Erythroblast (primary cell): ENCODE data around the gene HSPB1.

Experiments used
- GATA1 ChIP-seq: IDR thresholded peaks from 2 replicates; pipeline ENCODE4 v1.6.1; 2011; ENCODE audit warnings: low read depth, mild to moderate bottlenecking, control low read depth, low read length, moderate library complexity
- POLR2A ChIP-seq: IDR thresholded peaks from 2 replicates; pipeline ENCODE4 v1.6.1; 2011; ENCODE audit warnings: mild to moderate bottlenecking, low read length

- TF ChIP-seq POLR2A: no peak
- no peak for TF ChIP-seq GATA1
These were observed 32.6 kb upstream of the HSPB1 start for GRCh38 chr7:76269895-76270294.
